H1 (cell line): ENCODE measurements around the gene PIM1. TPM values are rescaled to one million over a fixed set of nuclear protein-coding genes. Genes with fewer than 3 reads are reported as not detected.

Source experiments
- CTCF ChIA-PET: fragments of 300-600 bp; sonication (Branson Sonifier 250); formaldehyde crosslinking; loops from one replicate; lab custom pipeline; 2021; ENCODE audit not compliant: partially characterized antibody; lab: Charles Lee
- POLR2A ChIA-PET: fragments of 300-600 bp; sonication (Branson Sonifier 250); formaldehyde crosslinking; loops from one replicate; lab custom pipeline; 2021; ENCODE audit warnings: inconsistent platforms; ENCODE audit not compliant: partially characterized antibody; lab: Charles Lee
- DNase-seq, 2 experiments: peaks; one replicate each; pipeline versions ENCODE4 v3.0.0 to v3.0.0-alpha.2; 2010 to 2022; ENCODE audit warnings: low spot score in 2 of 2, low read depth in 1 of 2, mixed read lengths in 1 of 2
- FAIRE-seq: peaks from 2 replicates; lab custom pipeline; 2011; peaks lifted over from hg19 to GRCh38; lab: Jason Lieb, UNC
- H2AFZ ChIP-seq: 2 replicates; pipeline ENCODE4 v1.8.1; 2012; ENCODE audit warnings: low read length, inconsistent platforms
- H2AK5ac ChIP-seq: 2 replicates; pipeline ENCODE4 v1.6.1; 2013; ENCODE audit warnings: low read depth, low read length
- H2BK120ac ChIP-seq: replicated peaks from 2 replicates; pipeline ENCODE3; 2013; ENCODE audit warnings: low read depth, low read length, inconsistent platforms
- H2BK12ac ChIP-seq: 2 replicates; pipeline ENCODE4 v1.6.1; 2013; ENCODE audit warnings: low read depth, low read length
- H2BK15ac ChIP-seq: 2 replicates; pipeline ENCODE4 v1.6.1; 2013; ENCODE audit warnings: low read length
- H2BK20ac ChIP-seq: 2 replicates; pipeline ENCODE4 v1.6.1; 2013; ENCODE audit warnings: low read length
- H2BK5ac ChIP-seq: 2 replicates; pipeline ENCODE4 v1.6.1; 2013; ENCODE audit warnings: low read depth, low read length
- H3K14ac ChIP-seq: 2 replicates; pipeline ENCODE4 v1.6.1; 2013; ENCODE audit warnings: inconsistent platforms; ENCODE audit not compliant: insufficient read length
- H3K18ac ChIP-seq: 2 replicates; pipeline ENCODE4 v1.6.1; 2013; ENCODE audit warnings: low read length; ENCODE audit errors: extremely low read depth
- H3K23ac ChIP-seq: 2 replicates; pipeline ENCODE4 v1.6.1; 2013; ENCODE audit warnings: inconsistent platforms; ENCODE audit not compliant: insufficient read length
- H3K23me2 ChIP-seq: 2 replicates; pipeline ENCODE4 v1.6.1; 2013; ENCODE audit warnings: low read depth, low read length
- H3K27ac ChIP-seq: 2 replicates; pipeline ENCODE4 v1.6.1; 2011; ENCODE audit warnings: low read depth, low read length, inconsistent platforms
- H3K27me3 ChIP-seq, 4 experiments: replicated peaks in 1 of 4; 1 replicate in 1 of 4; 2 replicates in 3 of 4; pipeline versions ENCODE4 v1.6.1 to v1.8.1; 2011 to 2013; ENCODE audit warnings: low read length in 3 of 4, mild to moderate bottlenecking in 3 of 4, inconsistent platforms in 2 of 4, mixed read lengths in 2 of 4, moderate library complexity in 1 of 4; ENCODE audit not compliant: control insufficient read depth in 3 of 4, insufficient read depth in 3 of 4; ENCODE audit errors: extremely low read depth in 1 of 4
- H3K36me3 ChIP-seq, 4 experiments: 2 replicates each; pipeline versions ENCODE4 v1.6.1 to v1.8.1; 2011 to 2013; ENCODE audit warnings: mild to moderate bottlenecking in 4 of 4, low read length in 3 of 4, moderate library complexity in 2 of 4, control low read depth in 1 of 4, inconsistent platforms in 1 of 4; ENCODE audit not compliant: insufficient read depth in 4 of 4, control insufficient read depth in 2 of 4
- H3K4ac ChIP-seq: replicated peaks from 2 replicates; pipeline ENCODE3; 2013; ENCODE audit warnings: low read length, low read depth, mixed read lengths, inconsistent platforms; ENCODE audit not compliant: insufficient read length
- H3K4me1 ChIP-seq, 4 experiments: replicated peaks in 1 of 4; 1 replicate in 1 of 4; 2 replicates in 3 of 4; pipeline versions ENCODE4 v1.6.1 to v1.8.1; 2011 to 2013; ENCODE audit warnings: low read length in 3 of 4, inconsistent platforms in 2 of 4, mixed read lengths in 1 of 4; ENCODE audit not compliant: insufficient read depth in 4 of 4, control insufficient read depth in 3 of 4
- H3K4me2 ChIP-seq, 2 experiments: 2 replicates each; pipeline versions ENCODE4 v1.6.1 to v1.8.1; 2011 to 2013; ENCODE audit warnings: low read depth in 2 of 2, low read length in 2 of 2, control low read depth in 1 of 2, inconsistent platforms in 1 of 2, mild to moderate bottlenecking in 1 of 2; ENCODE audit not compliant: insufficient read depth in 1 of 2
- H3K4me3 ChIP-seq, 4 experiments: fragments of 200-600, 300-600 bp in 1 of 4; sonication (generic), shearing (Covaris generic), sonication (Bioruptor Twin) in 1 of 4; 2 replicates each; pipeline versions ENCODE4 v1.5.1 to v1.8.1; 2011 to 2016; ENCODE audit warnings: low read length in 4 of 4, low read depth in 3 of 4, control low read depth in 2 of 4, inconsistent platforms in 2 of 4, mild to moderate bottlenecking in 2 of 4, mixed read lengths in 1 of 4, moderate library complexity in 1 of 4; ENCODE audit not compliant: insufficient read depth in 2 of 4; ENCODE audit errors: extremely low read depth in 1 of 4
- H3K56ac ChIP-seq: replicated peaks from 2 replicates; pipeline ENCODE3; 2013; ENCODE audit warnings: low read depth, mild to moderate bottlenecking, mixed read lengths, low read length, inconsistent platforms; ENCODE audit not compliant: insufficient read length
- H3K79me1 ChIP-seq: 2 replicates; pipeline ENCODE4 v1.6.1; 2013; ENCODE audit warnings: low read depth, low read length, control low read depth
- H3K79me2 ChIP-seq, 2 experiments: 2 replicates each; pipeline versions ENCODE4 v1.6.1 to v1.8.1; 2012 to 2013; ENCODE audit warnings: low read length in 2 of 2, mild to moderate bottlenecking in 2 of 2, inconsistent platforms in 1 of 2; ENCODE audit not compliant: insufficient read depth in 2 of 2, control insufficient read depth in 1 of 2
- H3K9ac ChIP-seq, 4 experiments: replicated peaks in 1 of 4; 1 replicate in 1 of 4; 2 replicates in 3 of 4; pipeline versions ENCODE4 v1.6.1 to v1.8.1; 2011 to 2013; ENCODE audit warnings: low read depth in 3 of 4, low read length in 3 of 4, control low read depth in 2 of 4, mild to moderate bottlenecking in 2 of 4, moderate library complexity in 2 of 4, inconsistent platforms in 1 of 4; ENCODE audit errors: extremely low read depth in 1 of 4
- H3K9me3 ChIP-seq, 2 experiments: 2 replicates each; pipeline versions ENCODE4 v1.6.1 to v1.8.1; 2012 to 2013; ENCODE audit warnings: mild to moderate bottlenecking in 2 of 2, moderate library complexity in 2 of 2, control low read depth in 1 of 2, inconsistent platforms in 1 of 2, low read depth in 1 of 2, low read length in 1 of 2, mixed read lengths in 1 of 2; ENCODE audit not compliant: insufficient read depth in 2 of 2
- H4K20me1 ChIP-seq, 2 experiments: replicated peaks in 1 of 2; 2 replicates each; pipeline versions ENCODE3 to v1.8.1; 2011 to 2013; ENCODE audit warnings: inconsistent platforms in 2 of 2, low read length in 2 of 2, mild to moderate bottlenecking in 1 of 2; ENCODE audit not compliant: insufficient read depth in 2 of 2, control insufficient read depth in 1 of 2
- H4K5ac ChIP-seq: 2 replicates; pipeline ENCODE4 v1.6.1; 2013; ENCODE audit warnings: low read length, low read depth, mixed read lengths, inconsistent platforms; ENCODE audit not compliant: insufficient read length
- H4K8ac ChIP-seq: 2 replicates; pipeline ENCODE4 v1.8.0; 2013; ENCODE audit warnings: mild to moderate bottlenecking, moderate library complexity, low read length, inconsistent platforms; ENCODE audit not compliant: insufficient read depth; ENCODE audit errors: extremely low read depth
- H4K91ac ChIP-seq: replicated peaks from 2 replicates; pipeline ENCODE3; 2013; ENCODE audit warnings: low read length, mixed read lengths, inconsistent platforms; ENCODE audit not compliant: insufficient read length
- CREB1 ChIP-seq: IDR thresholded peaks from 2 replicates; pipeline ENCODE4 v1.6.1; 2012; ENCODE audit warnings: inconsistent platforms
- EZH2 ChIP-seq: fragments of 200-600 bp; sonication (generic); IDR thresholded peaks from 2 replicates; pipeline ENCODE4 v1.7.1; 2012; ENCODE audit warnings: low read depth, mild to moderate bottlenecking, moderate library complexity, low read length, inconsistent platforms; ENCODE audit not compliant: severe bottlenecking
- HDAC2 ChIP-seq, 2 experiments: fragments of 300-600 bp in 1 of 2; sonication (generic) in 1 of 2; IDR thresholded peaks; 2 replicates each; pipeline ENCODE4 v1.6.1; 2011 to 2012; ENCODE audit warnings: low read depth in 2 of 2, low read length in 2 of 2, mild to moderate bottlenecking in 2 of 2, moderate library complexity in 2 of 2, borderline replicate concordance in 1 of 2, inconsistent platforms in 1 of 2
- KDM4A ChIP-seq: IDR thresholded peaks from one replicate; pipeline ENCODE4 v1.7.1; 2012; ENCODE audit warnings: low read depth, mild to moderate bottlenecking, moderate library complexity, low read length, inconsistent platforms; ENCODE audit not compliant: severe bottlenecking
- KDM5A ChIP-seq: fragments of 200-600 bp; IDR thresholded peaks from 2 replicates; pipeline ENCODE4 v1.7.1; 2012; ENCODE audit warnings: mild to moderate bottlenecking, low read length, inconsistent platforms, mixed read lengths
- NANOG ChIP-seq: IDR thresholded peaks from 2 replicates; pipeline ENCODE4 v1.6.1; 2011; ENCODE audit warnings: low read length, low read depth, mild to moderate bottlenecking, inconsistent platforms; ENCODE audit not compliant: insufficient read depth, poor library complexity, severe bottlenecking
- POLR2AphosphoS5 ChIP-seq: IDR thresholded peaks from 2 replicates; pipeline ENCODE4 v1.6.1; 2011; ENCODE audit warnings: low read depth, low read length
- RAD21 ChIP-seq, 2 experiments: IDR thresholded peaks in 1 of 2; conservative IDR thresholded peaks in 1 of 2; 2 replicates each; pipeline ENCODE4 v1.6.1; 2011; ENCODE audit warnings: low read depth in 2 of 2, low read length in 2 of 2, improper control_type of control experiment in 1 of 2, inconsistent platforms in 1 of 2, mild to moderate bottlenecking in 1 of 2, moderate library complexity in 1 of 2
- SIX5 ChIP-seq: IDR thresholded peaks from 2 replicates; pipeline ENCODE4 v1.6.1; 2011; ENCODE audit warnings: mild to moderate bottlenecking, low read depth, low read length
- WGBS, 2 experiments: shearing (Covaris generic) in 1 of 2; methylation state at CpG; one replicate each; pipeline versions ENCODE4 v1.1.6 to v1.1.7; 2013 to 2015; ENCODE audit warnings: low lambda C conversion rate in 2 of 2, mixed read lengths in 2 of 2, inconsistent platforms in 1 of 2, low coverage in 1 of 2, missing lambda C conversion rate in 1 of 2; ENCODE audit not compliant: insufficient replicate concordance in 2 of 2, insufficient coverage in 1 of 2, insufficient read length in 1 of 2; ENCODE audit errors: extremely low coverage in 1 of 2, missing lambda C conversion rate in 1 of 2; 5-methylcytosine and 5-hydroxymethylcytosine counted together
- polyA plus RNA-seq, 7 experiments: library from polyadenylated mRNA; depleted of rRNA in 3 of 7; stranded (reverse) in 5 of 7; unstranded in 2 of 7; fragments of >200 nt in 5 of 7; fragments of 200-250 nt in 2 of 7; gene quantifications; 1 replicate in 5 of 7; 2 replicates in 1 of 7; 4 replicates in 1 of 7; pipeline versions ENCODE4 v1.2.1 to v1.2.3, GENCODE V29; 2011 to 2013; ENCODE audit warnings: missing spikeins in 2 of 7, mixed read lengths in 2 of 7
- total RNA-seq: library from RNA; stranded (reverse); fragmentation: NEBNext Ultra II Directional; extraction: Animal tissue kit (Norgen Biotek cat#: 25700); gene quantifications from 2 replicates; pipeline ENCODE4 v1.2.1, GENCODE V29; 2021

The PIM1 gene
- total and polyA plus RNA-seq, 2 of the 8 experiments (the other 6 are each of a cell fraction or from before 2014, with no cell fraction given), result 25.5 to 94.9 TPM

DNA sequence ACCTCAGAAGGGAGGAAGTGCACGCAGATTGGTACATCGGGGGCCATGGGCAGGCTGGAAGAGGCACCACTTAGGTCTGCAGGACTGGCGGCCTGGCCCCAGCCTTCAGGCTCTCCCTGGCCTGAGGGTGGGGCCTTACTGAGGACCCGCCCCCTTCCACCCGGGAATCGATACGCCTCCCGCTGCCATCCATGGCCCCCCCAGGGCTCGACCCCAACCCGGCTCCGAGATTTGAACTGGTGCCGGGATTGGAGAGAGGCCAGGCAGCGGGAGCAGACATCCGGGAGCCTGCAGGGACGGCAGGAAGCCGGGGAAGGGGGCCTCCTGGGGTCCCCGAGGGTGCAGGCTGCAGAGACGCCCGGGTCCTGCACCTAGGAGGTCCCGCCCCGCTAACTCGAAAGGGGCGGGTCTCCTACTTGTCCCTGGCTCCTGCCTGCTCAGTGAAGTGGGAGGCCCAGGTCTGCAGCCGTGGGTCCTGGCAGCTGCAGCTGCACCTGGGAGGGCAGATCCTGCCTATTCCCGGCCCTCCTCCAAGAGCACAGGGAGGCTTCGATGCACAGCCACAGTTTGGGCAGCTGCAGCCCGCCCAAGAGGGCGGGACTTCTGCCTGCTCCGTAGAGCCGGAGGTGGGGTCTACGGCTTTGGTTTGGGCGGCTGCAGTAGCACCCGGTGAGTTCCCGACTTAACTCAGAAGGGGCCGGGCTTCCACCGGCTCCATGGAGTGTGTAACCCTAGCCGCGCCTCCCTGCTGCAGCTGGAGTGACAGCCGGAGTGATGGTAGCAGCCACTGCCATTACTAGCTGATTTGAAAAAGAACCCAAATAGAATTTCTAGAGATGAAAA lies 52.4 kb downstream of the PIM1 start:
- ChIA-PET CTCF (interaction anchor here (0.8 to 6.2 kb wide), 5 partner anchors 9 to 204 kb away, joined by 3 to 55 read pairs (median 3); partner anchors contain the start of gene TMEM217), POLR2A (interaction anchor here (0.8 to 1.3 kb wide), 8 partner anchors 12 to 236 kb away, joined by 3 to 4 read pairs (median 3); partner anchors contain the start of genes MTCH1 and TBC1D22B)
- Histone ChIP-seq H3K4me1 (no peaks in the 10 kb centered on the region; a peak in 1 of 7 replicates), H2BK20ac (no peak overlapping the region), H2BK5ac (peak overlapping the region; percentile 64; the same call in 1 of the 2 replicates), H2AK5ac (no peak overlapping the region), H3K9ac (peak overlapping the region in 3 of 4 experiments; percentile 22 to 51 (median 39); a peak in 5 of 7 replicates), H3K18ac (peak overlapping the region; percentile 95), H3K27ac (peak overlapping the region; percentile 23; the same call in 1 of the 2 replicates), H3K56ac (peak overlapping the region; percentile 86), H2BK120ac (no peak overlapping the region), H3K4me3 (peak overlapping the region; percentile 43 to 68 (median 58)), H3K14ac (no peak overlapping the region), H3K23me2 (peaks cover 5% of the 10 kb centered on the region; the same call in 1 of the 2 replicates), H2BK12ac (0 out of 2 replicates have a peak overlapping the region, but pooled peaks have one; percentile 89), H4K8ac (peak overlapping the region; percentile 66; the same call in 1 of the 2 replicates), H3K9me3 (no peaks in the 10 kb centered on the region), H4K5ac (peak overlapping the region; percentile 61), H3K79me2 (no peaks in the 10 kb centered on the region), H2BK15ac (peak overlapping the region; percentile 66; the same call in 1 of the 2 replicates), H3K27me3 (no peaks in the 10 kb centered on the region), H3K23ac (no peak overlapping the region), H3K36me3 (no peaks in the 10 kb centered on the region), H3K4ac (no peak overlapping the region), H3K79me1 (no peaks in the 10 kb centered on the region), H2AFZ (peak overlapping the region; percentile 96), H3K4me2 (peak overlapping the region; percentile 71 to 88), H4K91ac (peak overlapping the region; percentile 62), H4K20me1 (no peaks in the 10 kb centered on the region)
- DNase-seq (peak; percentile 88 to 95), FAIRE-seq (peak; percentile 71)
- WGBS, 2 experiments, result 2% methylated on average over 32 of the region's 39 CpGs; no CpG with 5 or more reads in 1 of the 2 experiments
- TF ChIP-seq CREB1, result 0 out of 2 replicates have a peak, but pooled peaks have one; percentile 23
- peak in 1 of 2 experiments; percentile 4; a peak in 1 of 4 replicates for TF ChIP-seq RAD21 (IDR thresholded peaks at IDR 0.05 in 1 of 2, conservative IDR thresholded peaks at IDR 0.05 in 1 of 2; ENCODE audit: low read depth in 2 of 2, low read length in 2 of 2)
- TF ChIP-seq SIX5, result no peak
- no peak for TF ChIP-seq EZH2
- TF ChIP-seq KDM4A, result peak; percentile 78
- no peak; the same call in 1 of the 2 replicates for TF ChIP-seq POLR2AphosphoS5
- TF ChIP-seq KDM5A, result no peak
- TF ChIP-seq NANOG, result no peak
- TF ChIP-seq HDAC2 (IDR thresholded peaks at IDR 0.05; ENCODE audit: borderline replicate concordance in 1 of 2, low read depth in 2 of 2, low read length in 2 of 2), result peak in 1 of 2 experiments; percentile 85; a peak in 1 of 4 replicates
